Activated B cell treated with CpG ODN at 0.5 μM for 24 hours (primary cell): ENCODE measurements around the gene LIPC. TPM values are rescaled to one million over a fixed set of nuclear protein-coding genes. Genes with fewer than 3 reads are reported as not detected.

Source experiments
- ATAC-seq: fragments of 200-7000 bp; cut with Tn5 transposase; one replicate; pipeline ENCODE4 v1.10.0; 2021; ENCODE audit warnings: low read depth, mild to moderate bottlenecking, moderate library complexity
- CTCF ChIA-PET: fragments of 350-600 bp; sonication (Branson Sonifier 250); formaldehyde crosslinking; loops from one replicate; lab custom pipeline; 2021; ENCODE audit warnings: antibody characterized with exemption; lab: Charles Lee
- POLR2A ChIA-PET: fragments of 350-600 bp; sonication (Branson Sonifier 250); formaldehyde crosslinking; loops from one replicate; lab custom pipeline; 2021; ENCODE audit warnings: antibody characterized with exemption; lab: Charles Lee
- DNase-seq: peaks from one replicate; pipeline ENCODE4 v3.0.0; 2022
- H3K27ac Mint-ChIP-seq: one replicate; pipeline ENCODE4 v1.8.0; 2020; ENCODE audit warnings: mixed read lengths
- H3K27me3 Mint-ChIP-seq: one replicate; pipeline ENCODE4 v1.8.0; 2021; ENCODE audit warnings: mixed read lengths
- H3K36me3 Mint-ChIP-seq: one replicate; pipeline ENCODE4 v1.8.0; 2021; ENCODE audit warnings: low read depth, mixed read lengths
- H3K4me1 Mint-ChIP-seq: one replicate; pipeline ENCODE4 v1.8.0; 2021; ENCODE audit warnings: mixed read lengths
- H3K4me3 Mint-ChIP-seq: one replicate; pipeline ENCODE4 v1.8.0; 2020; ENCODE audit warnings: mild to moderate bottlenecking, mixed read lengths
- H3K9me3 Mint-ChIP-seq: one replicate; pipeline ENCODE4 v1.8.0; 2020; ENCODE audit warnings: mixed read lengths
- CTCF ChIP-seq: fragments of 200-600 bp; IDR thresholded peaks from one replicate; pipeline ENCODE4 v1.8.0; 2022; ENCODE audit warnings: antibody characterized with exemption, mild to moderate bottlenecking
- intact Hi-C: fragments of 100-400 bp; cut with micrococcal nuclease; formaldehyde crosslinking; loops from one replicate; pipeline ENCODE4 v1.15.1; 2024
- total RNA-seq: library from RNA; stranded (reverse); gene quantifications from 2 replicates; pipeline ENCODE4 v1.2.3, GENCODE V29; 2022

Gene LIPC
- total RNA-seq, 1 donor from 2014 or later, result not detected

- no peak for TF ChIP-seq CTCF
- POLR2A ChIA-PET, result no interaction called here
- Mint-ChIP-seq H3K4me3 (no peak overlapping the region), H3K4me1 (peaks cover 1% of the 10 kb centered on the region), H3K27me3 (peaks cover 13% of the 10 kb centered on the region), H3K9me3 (no peaks in the 10 kb centered on the region), H3K27ac (no peak overlapping the region), H3K36me3 (no peaks in the 10 kb centered on the region)
- intact Hi-C loops, result no loop called here
- ATAC-seq (no peak), DNase-seq (no peak)
- CTCF ChIA-PET, result no interaction called here
These were observed 29.1 kb downstream of the LIPC start for GRCh38 chr15:58460872-58461271.

- POLR2A ChIA-PET, result no interaction called here
- TF ChIP-seq CTCF, result no peak
- intact Hi-C loops, result no loop called here
These were observed 30.8 kb downstream of the LIPC start for GRCh38 chr15:58462547-58462946.

GRCh38 chr15:58462973-58463663 is 31.3 kb downstream of the LIPC start:
- ChIA-PET CTCF (no interaction called here), POLR2A (no interaction called here)
- no peak for DNase-seq
- no peak for ATAC-seq
- no peaks in the 10 kb centered on the region for H3K9me3 Mint-ChIP-seq
- TF ChIP-seq CTCF, result no peak
- intact Hi-C loops, result no loop called here
- peaks cover 1% of the 10 kb centered on the region for H3K4me1 Mint-ChIP-seq
- peaks cover 8% of the 10 kb centered on the region for H3K27me3 Mint-ChIP-seq
- H3K4me3 Mint-ChIP-seq, result no peak overlapping the region
- no peaks in the 10 kb centered on the region for H3K36me3 Mint-ChIP-seq
- no peak overlapping the region for H3K27ac Mint-ChIP-seq

More at GRCh38 chr15:58462547-58462946, 30.8 kb downstream of the LIPC start:
- Mint-ChIP-seq H3K27me3 (peaks cover 8% of the 10 kb centered on the region), H3K4me3 (no peak overlapping the region), H3K9me3 (no peaks in the 10 kb centered on the region), H3K36me3 (no peaks in the 10 kb centered on the region), H3K4me1 (peaks cover 1% of the 10 kb centered on the region), H3K27ac (no peak overlapping the region)
- DNase-seq, result no peak
- no peak for ATAC-seq
- CTCF ChIA-PET, result no interaction called here

GRCh38 chr15:58463815-58464650 is 32.2 kb downstream of the LIPC start:
- POLR2A ChIA-PET, result interaction anchor here (0.6 kb wide), 1 partner anchor 194 kb away, joined by 11 read pairs; no protein-coding TSS in a partner anchor
- Mint-ChIP-seq H3K4me3 (no peak overlapping the region), H3K27me3 (peaks cover 9% of the 10 kb centered on the region), H3K9me3 (no peaks in the 10 kb centered on the region), H3K36me3 (no peaks in the 10 kb centered on the region), H3K4me1 (peaks cover 1% of the 10 kb centered on the region), H3K27ac (no peak overlapping the region)
- DNase-seq (no peak), ATAC-seq (no peak)
- intact Hi-C loops, result no loop called here
- TF ChIP-seq CTCF, result no peak
- CTCF ChIA-PET, result no interaction called here

- H3K27me3 Mint-ChIP-seq, result peaks cover 9% of the 10 kb centered on the region
- H3K4me1 Mint-ChIP-seq, result no peaks in the 10 kb centered on the region
- TF ChIP-seq CTCF, result no peak
- intact Hi-C loops, result no loop called here
- no peaks in the 10 kb centered on the region for H3K36me3 Mint-ChIP-seq
- no peak overlapping the region for H3K27ac Mint-ChIP-seq
- no peak for DNase-seq
- H3K4me3 Mint-ChIP-seq, result no peak overlapping the region
- ChIA-PET CTCF (no interaction called here), POLR2A (no interaction called here)
- no peaks in the 10 kb centered on the region for H3K9me3 Mint-ChIP-seq
- no peak for ATAC-seq
These were observed 33.3 kb downstream of the LIPC start for GRCh38 chr15:58465070-58465469.
